T-helper 2 cell treated with Interferon-gamma antibody and Interleukin-4, amounts not matched to agents 5 μg/mL and 100 μg/mL, for 36 hours (primary cell): Measurements from ENCODE around the gene TSPAN11.

Experiments
- DNase-seq: peaks from one replicate; pipeline ENCODE4 v3.0.0; 2021; ENCODE audit warnings: low spot score
- H3K27ac Mint-ChIP-seq: one replicate; pipeline ENCODE4 v1.8.0; 2021; ENCODE audit warnings: mild to moderate bottlenecking, mixed read lengths
- H3K27me3 Mint-ChIP-seq: one replicate; pipeline ENCODE4 v1.8.0; 2021; ENCODE audit warnings: low read depth, mixed read lengths
- H3K36me3 Mint-ChIP-seq: one replicate; pipeline ENCODE4 v1.8.0; 2021; ENCODE audit warnings: low read depth, mixed read lengths
- H3K4me1 Mint-ChIP-seq: one replicate; pipeline ENCODE4 v1.8.0; 2021; ENCODE audit warnings: low read depth, mixed read lengths
- H3K4me3 Mint-ChIP-seq: one replicate; pipeline ENCODE4 v1.8.0; 2022; ENCODE audit warnings: mild to moderate bottlenecking, moderate library complexity, mixed read lengths
- H3K9me3 Mint-ChIP-seq: one replicate; pipeline ENCODE4 v1.8.0; 2021; ENCODE audit warnings: mixed read lengths

TSPAN11 gene

DNA sequence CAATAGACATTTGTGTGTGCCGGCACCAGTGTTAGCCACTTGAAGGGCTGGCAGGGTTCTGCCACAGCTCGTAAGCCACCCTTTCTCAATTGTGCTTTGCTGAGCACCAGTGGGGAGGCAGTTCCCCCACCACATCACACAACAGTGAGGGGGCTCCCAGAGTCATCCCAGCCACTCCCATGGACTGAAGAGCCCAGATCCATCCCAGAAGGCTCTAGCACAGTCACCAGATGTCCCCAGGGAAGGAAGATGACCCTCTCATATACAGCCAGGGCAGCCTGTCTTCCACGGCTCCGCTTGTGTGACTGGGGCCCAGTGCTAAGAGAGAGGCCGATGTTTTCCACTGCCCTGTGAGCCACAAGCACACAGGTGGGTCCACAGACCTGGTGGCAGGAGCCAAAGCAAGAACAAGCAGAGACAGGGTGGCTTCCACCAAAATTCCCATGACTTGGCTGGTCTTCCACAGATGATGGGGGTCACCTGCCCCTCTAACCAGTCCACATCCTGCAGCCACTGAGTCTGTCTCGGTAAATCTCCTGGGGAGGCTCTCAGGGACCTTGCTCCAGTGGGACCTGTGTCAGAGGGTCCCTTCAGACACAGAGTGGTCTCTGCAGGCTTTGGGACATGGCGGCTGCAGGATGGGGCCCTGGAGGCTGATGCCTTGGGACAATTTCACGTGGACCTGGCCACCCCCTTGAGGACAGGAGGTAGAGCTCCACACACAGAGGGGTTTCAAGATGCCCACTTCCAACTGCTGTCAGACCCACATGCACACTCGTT is 75.2 kb downstream of the TSPAN11 start:
- Mint-ChIP-seq H3K27ac (no peak overlapping the region), H3K4me3 (no peak overlapping the region), H3K4me1 (peaks cover 2% of the 10 kb centered on the region), H3K36me3 (no peaks in the 10 kb centered on the region), H3K27me3 (peaks cover 4% of the 10 kb centered on the region), H3K9me3 (no peaks in the 10 kb centered on the region)
- DNase-seq, result no peak

GRCh38 chr12:31002361-31002725 is 75.8 kb downstream of the TSPAN11 start:
- no peak overlapping the region for H3K4me3 Mint-ChIP-seq

GRCh38 chr12:31002999-31003398 is 76.5 kb downstream of the TSPAN11 start:
- DNase-seq, result no peak
- H3K4me3 Mint-ChIP-seq, result no peak overlapping the region
- H3K27ac Mint-ChIP-seq, result no peak overlapping the region
- no peaks in the 10 kb centered on the region for H3K9me3 Mint-ChIP-seq
- no peaks in the 10 kb centered on the region for H3K36me3 Mint-ChIP-seq
- peaks cover 4% of the 10 kb centered on the region for H3K27me3 Mint-ChIP-seq
- peaks cover 2% of the 10 kb centered on the region for H3K4me1 Mint-ChIP-seq

More at GRCh38 chr12:31002361-31002725, 75.8 kb downstream of the TSPAN11 start:
- Mint-ChIP-seq H3K9me3 (no peaks in the 10 kb centered on the region), H3K4me1 (peaks cover 2% of the 10 kb centered on the region), H3K27ac (no peak overlapping the region), H3K36me3 (no peaks in the 10 kb centered on the region), H3K27me3 (peaks cover 4% of the 10 kb centered on the region)
- no peak for DNase-seq

GRCh38 chr12:31003861-31004640 is 77.5 kb downstream of the TSPAN11 start:
- H3K36me3 Mint-ChIP-seq, result no peaks in the 10 kb centered on the region
- peaks cover 2% of the 10 kb centered on the region for H3K4me1 Mint-ChIP-seq
- peaks cover 4% of the 10 kb centered on the region for H3K27me3 Mint-ChIP-seq
- no peak for DNase-seq
- no peak overlapping the region for H3K4me3 Mint-ChIP-seq
- H3K27ac Mint-ChIP-seq, result no peak overlapping the region
- no peaks in the 10 kb centered on the region for H3K9me3 Mint-ChIP-seq

DNA sequence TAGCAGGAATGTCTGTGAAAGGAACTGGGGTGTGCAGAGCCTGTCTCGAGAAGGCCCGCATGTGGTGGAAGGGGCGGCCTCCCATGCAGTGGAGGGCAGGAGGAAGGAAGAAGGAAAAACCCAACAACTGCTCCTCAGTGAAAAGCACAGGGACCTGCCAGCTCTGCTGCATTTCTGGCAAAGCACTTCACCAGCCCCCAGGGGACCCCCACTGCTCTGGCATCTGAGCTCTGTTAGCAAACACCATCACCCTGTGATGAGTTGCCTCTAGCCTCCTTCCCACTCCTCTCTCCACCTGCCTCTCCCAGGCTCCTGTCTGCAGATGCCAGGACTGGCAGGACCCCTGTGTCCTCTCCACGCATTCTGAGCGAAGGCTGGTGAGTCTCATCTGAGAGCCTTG is 78.1 kb downstream of the TSPAN11 start:
- H3K36me3 Mint-ChIP-seq, result no peaks in the 10 kb centered on the region
- H3K4me3 Mint-ChIP-seq, result no peak overlapping the region
- no peaks in the 10 kb centered on the region for H3K9me3 Mint-ChIP-seq
- H3K27ac Mint-ChIP-seq, result no peak overlapping the region
- no peak for DNase-seq
- peaks cover 2% of the 10 kb centered on the region for H3K4me1 Mint-ChIP-seq
- peaks cover 4% of the 10 kb centered on the region for H3K27me3 Mint-ChIP-seq

- no peak overlapping the region for H3K4me3 Mint-ChIP-seq
- H3K27ac Mint-ChIP-seq, result no peak overlapping the region
- no peak for DNase-seq
- peaks cover 2% of the 10 kb centered on the region for H3K4me1 Mint-ChIP-seq
- no peaks in the 10 kb centered on the region for H3K9me3 Mint-ChIP-seq
- no peaks in the 10 kb centered on the region for H3K36me3 Mint-ChIP-seq
- H3K27me3 Mint-ChIP-seq, result peaks cover 4% of the 10 kb centered on the region
Measured at GRCh38 chr12:31005256-31005943, 78.9 kb downstream of the TSPAN11 start.

DNA sequence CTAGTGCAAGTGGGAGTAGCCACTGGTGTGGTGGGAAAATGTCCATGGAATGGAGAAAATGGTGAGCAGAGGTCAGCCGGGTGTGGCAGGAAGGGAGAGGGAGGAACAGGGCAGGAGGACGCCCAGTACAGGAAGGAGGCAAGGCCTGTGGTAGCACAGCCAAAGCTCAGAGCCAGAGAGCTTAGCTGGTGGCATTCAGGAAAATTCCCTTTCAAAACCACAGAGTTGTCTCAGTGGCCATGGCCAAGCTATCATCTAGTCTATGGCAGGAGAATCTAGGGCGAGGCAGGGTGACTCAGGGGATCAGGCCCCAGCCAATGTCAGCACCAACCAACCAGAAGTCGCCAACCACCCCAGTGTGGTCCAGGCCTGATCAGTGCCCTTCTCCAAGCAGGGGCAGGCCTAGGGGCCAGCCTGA is 79.4 kb downstream of the TSPAN11 start:
- Mint-ChIP-seq H3K36me3 (no peaks in the 10 kb centered on the region), H3K9me3 (no peaks in the 10 kb centered on the region), H3K27me3 (peaks cover 2% of the 10 kb centered on the region), H3K27ac (no peak overlapping the region), H3K4me1 (peaks cover 2% of the 10 kb centered on the region), H3K4me3 (no peak overlapping the region)
- no peak for DNase-seq

- Mint-ChIP-seq H3K27ac (no peak overlapping the region), H3K27me3 (no peaks in the 10 kb centered on the region), H3K4me3 (no peak overlapping the region), H3K36me3 (no peaks in the 10 kb centered on the region), H3K4me1 (peaks cover 2% of the 10 kb centered on the region), H3K9me3 (no peaks in the 10 kb centered on the region)
- DNase-seq, result no peak
Measured at GRCh38 chr12:31006416-31007152, 80.0 kb downstream of the TSPAN11 start.

- Mint-ChIP-seq H3K27me3 (no peaks in the 10 kb centered on the region), H3K9me3 (no peaks in the 10 kb centered on the region), H3K36me3 (no peaks in the 10 kb centered on the region), H3K4me1 (peaks cover 2% of the 10 kb centered on the region), H3K4me3 (no peak overlapping the region), H3K27ac (no peak overlapping the region)
- no peak for DNase-seq
Measured at GRCh38 chr12:31007153-31007495, 80.6 kb downstream of the TSPAN11 start.

- H3K36me3 Mint-ChIP-seq, result no peaks in the 10 kb centered on the region
- H3K27me3 Mint-ChIP-seq, result peaks cover 4% of the 10 kb centered on the region
- H3K4me3 Mint-ChIP-seq, result no peak overlapping the region
- no peak for DNase-seq
- no peak overlapping the region for H3K27ac Mint-ChIP-seq
- H3K4me1 Mint-ChIP-seq, result peaks cover 2% of the 10 kb centered on the region
- no peaks in the 10 kb centered on the region for H3K9me3 Mint-ChIP-seq
Measured at GRCh38 chr12:31007636-31008175, 81.2 kb downstream of the TSPAN11 start.

DNA sequence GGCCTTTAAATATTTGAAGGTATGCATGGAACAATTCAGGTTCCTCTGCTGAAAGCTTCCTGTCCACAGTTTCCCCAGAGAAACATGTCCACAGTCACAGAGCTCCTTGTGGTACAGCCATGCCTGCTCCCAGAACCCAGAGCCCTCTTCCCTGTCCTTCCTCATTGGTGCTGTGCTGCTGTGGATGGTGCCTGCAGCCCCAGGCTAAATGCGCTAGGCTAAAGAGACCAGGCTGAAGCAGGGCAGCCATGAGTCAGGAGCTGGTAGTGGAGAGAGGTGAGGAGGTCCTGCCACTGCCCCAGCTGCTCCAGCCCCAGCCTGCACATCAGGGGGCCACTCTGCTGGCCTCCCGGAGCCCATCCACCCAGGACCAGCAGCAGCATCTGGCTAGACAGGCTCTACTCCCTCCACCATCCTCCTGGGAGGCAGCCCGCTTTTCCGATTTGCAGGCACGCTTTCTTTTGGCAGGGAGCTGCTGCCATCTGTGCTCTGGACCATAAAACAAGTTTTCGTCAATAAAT is 81.8 kb downstream of the TSPAN11 start:
- H3K27me3 Mint-ChIP-seq, result peaks cover 7% of the 10 kb centered on the region
- H3K36me3 Mint-ChIP-seq, result no peaks in the 10 kb centered on the region

DNA sequence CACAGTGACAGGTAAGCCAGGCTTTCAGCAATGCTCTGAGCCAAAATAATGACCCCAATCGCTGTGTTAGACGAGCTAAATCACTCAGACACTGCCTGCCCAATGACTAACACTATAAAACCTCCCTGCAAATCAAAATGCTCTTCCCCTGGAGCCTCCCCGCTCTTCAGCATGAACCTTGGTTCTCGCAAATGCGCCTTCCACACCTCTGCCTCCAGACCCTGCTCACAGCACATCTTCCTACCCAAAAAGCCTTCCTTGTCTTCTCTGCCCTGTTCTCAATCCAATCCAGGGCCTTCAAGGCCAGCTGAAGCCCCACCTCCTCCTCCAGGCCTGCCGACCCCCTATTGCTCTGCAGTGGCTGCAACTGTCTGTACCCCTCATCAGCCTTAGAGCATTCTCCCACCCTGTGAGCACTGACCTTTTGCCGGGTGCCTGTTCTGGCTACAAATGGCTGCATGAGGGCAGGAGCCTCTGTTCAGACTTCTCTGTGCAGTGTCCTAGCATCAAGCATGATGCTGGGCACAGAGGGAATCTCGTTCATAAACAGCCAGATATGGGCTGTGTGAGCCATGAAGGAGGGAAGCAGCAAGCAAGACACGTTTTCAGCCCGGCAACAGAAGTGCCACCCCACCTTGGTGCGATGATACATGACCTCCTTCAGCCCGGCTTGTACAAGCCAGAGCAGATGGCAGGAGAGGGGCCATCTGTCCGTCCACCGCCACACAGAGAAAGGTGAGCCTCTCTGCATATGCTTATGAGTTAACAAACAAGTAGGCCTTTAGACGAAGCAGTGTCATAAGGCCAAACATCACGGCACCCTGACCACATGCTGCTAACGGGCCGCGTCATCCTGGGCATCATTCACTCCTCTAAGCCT is 82.7 kb downstream of the TSPAN11 start:
- Mint-ChIP-seq H3K36me3 (no peaks in the 10 kb centered on the region), H3K4me1 (peaks cover 2% of the 10 kb centered on the region), H3K27ac (no peak overlapping the region), H3K9me3 (no peaks in the 10 kb centered on the region), H3K4me3 (no peak overlapping the region), H3K27me3 (peaks cover 9% of the 10 kb centered on the region)
- DNase-seq, result no peak

More for the DNA sequence above, 81.8 kb downstream of the TSPAN11 start:
- no peak for DNase-seq
- H3K4me3 Mint-ChIP-seq, result no peak overlapping the region
- H3K9me3 Mint-ChIP-seq, result no peaks in the 10 kb centered on the region
- no peak overlapping the region for H3K27ac Mint-ChIP-seq
- peaks cover 2% of the 10 kb centered on the region for H3K4me1 Mint-ChIP-seq
